Activated CD4-positive, alpha-beta T cell treated with anti-CD3 and anti-CD28 coated beads, Interleukin-2, amount 10 ng/mL, durations not matched to agents 7 days and 5 days (primary cell): Measurements from ENCODE around the gene OR2G3. TPM values are rescaled to one million over a fixed set of nuclear protein-coding genes. Genes with fewer than 3 reads are reported as not detected.

Experiments
- CTCF ChIA-PET: fragments of 350-600 bp; sonication (Branson Sonifier 250); formaldehyde crosslinking; loops from one replicate; lab custom pipeline; 2021; ENCODE audit warnings: antibody characterized with exemption; lab: Charles Lee
- POLR2A ChIA-PET: fragments of 350-600 bp; sonication (Branson Sonifier 250); formaldehyde crosslinking; loops from one replicate; lab custom pipeline; 2021; ENCODE audit warnings: antibody characterized with exemption; lab: Charles Lee
- DNase-seq: peaks from one replicate; pipeline ENCODE4 v3.0.0-alpha.2; 2020
- H3K27ac Mint-ChIP-seq: one replicate; pipeline ENCODE4 v1.8.0; 2021; ENCODE audit warnings: mild to moderate bottlenecking, moderate library complexity, mixed read lengths
- H3K27me3 Mint-ChIP-seq: one replicate; pipeline ENCODE4 v1.8.0; 2021; ENCODE audit warnings: mixed read lengths
- H3K36me3 Mint-ChIP-seq: one replicate; pipeline ENCODE4 v1.8.0; 2021; ENCODE audit warnings: low read depth, mixed read lengths
- H3K4me1 Mint-ChIP-seq: one replicate; pipeline ENCODE4 v1.8.0; 2021; ENCODE audit warnings: mixed read lengths
- H3K4me3 Mint-ChIP-seq: one replicate; pipeline ENCODE4 v1.8.0; 2021; ENCODE audit warnings: mild to moderate bottlenecking, moderate library complexity, mixed read lengths
- H3K9me3 Mint-ChIP-seq: one replicate; pipeline ENCODE4 v1.8.0; 2021; ENCODE audit warnings: mixed read lengths
- total RNA-seq, 2 experiments: library from RNA; stranded (reverse); gene quantifications; one replicate each; pipeline ENCODE4 v1.2.3, GENCODE V29; 2021

OR2G3 gene
- total RNA-seq, 2 experiments from 2014 or later, result not detected

- Mint-ChIP-seq H3K27me3 (peaks cover 13% of the 10 kb centered on the region), H3K4me3 (no peak overlapping the region), H3K27ac (no peak overlapping the region), H3K9me3 (peaks cover 5% of the 10 kb centered on the region), H3K36me3 (no peaks in the 10 kb centered on the region), H3K4me1 (peaks cover 1% of the 10 kb centered on the region)
- ChIA-PET CTCF (no interaction called here), POLR2A (no interaction called here)
- DNase-seq, result no peak
Measured at GRCh38 chr1:247638781-247639180, 33.4 kb downstream of the OR2G3 start.

GRCh38 chr1:247639381-247639981 lies 34.1 kb downstream of the OR2G3 start:
- no peak overlapping the region for H3K27ac Mint-ChIP-seq
- peak; percentile 21 for DNase-seq
- H3K4me3 Mint-ChIP-seq, result no peak overlapping the region
- CTCF ChIA-PET, result no interaction called here
- H3K27me3 Mint-ChIP-seq, result peaks cover 13% of the 10 kb centered on the region
- POLR2A ChIA-PET, result no interaction called here
- peaks cover 5% of the 10 kb centered on the region for H3K9me3 Mint-ChIP-seq
- H3K4me1 Mint-ChIP-seq, result peaks cover 1% of the 10 kb centered on the region
- no peaks in the 10 kb centered on the region for H3K36me3 Mint-ChIP-seq

DNA sequence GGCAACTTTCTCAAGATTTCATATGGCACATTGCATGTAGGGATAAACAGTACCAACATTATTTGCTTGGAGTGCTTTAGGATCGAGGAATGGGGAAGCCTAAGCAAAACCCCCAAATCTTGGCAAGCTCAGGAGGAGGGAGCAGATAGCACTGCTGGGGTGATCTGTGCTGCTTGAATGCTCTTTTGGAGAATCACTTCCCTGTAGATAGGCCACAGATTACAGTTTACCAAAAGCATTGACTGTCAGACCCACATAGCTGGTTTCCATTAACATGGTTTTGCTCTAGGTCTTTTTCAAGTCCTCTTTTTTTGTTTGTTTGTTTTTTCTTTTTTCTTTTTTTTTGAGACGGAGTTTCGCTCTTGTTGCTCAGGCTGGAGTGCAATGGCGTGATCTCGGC lies 37.4 kb downstream of the OR2G3 start:
- H3K27ac Mint-ChIP-seq, result no peak overlapping the region
- H3K27me3 Mint-ChIP-seq, result peaks cover 13% of the 10 kb centered on the region
- H3K4me1 Mint-ChIP-seq, result peaks cover 1% of the 10 kb centered on the region
- ChIA-PET POLR2A (no interaction called here), CTCF (no interaction called here)
- H3K4me3 Mint-ChIP-seq, result no peak overlapping the region
- no peak for DNase-seq
- H3K9me3 Mint-ChIP-seq, result peaks cover 3% of the 10 kb centered on the region
- no peaks in the 10 kb centered on the region for H3K36me3 Mint-ChIP-seq

GRCh38 chr1:247646867-247647266 lies 41.5 kb downstream of the OR2G3 start:
- no peaks in the 10 kb centered on the region for H3K36me3 Mint-ChIP-seq
- no peak overlapping the region for H3K4me3 Mint-ChIP-seq
- H3K4me1 Mint-ChIP-seq, result no peaks in the 10 kb centered on the region
- POLR2A ChIA-PET, result no interaction called here
- no peaks in the 10 kb centered on the region for H3K27me3 Mint-ChIP-seq
- H3K27ac Mint-ChIP-seq, result no peak overlapping the region
- no peak for DNase-seq
- CTCF ChIA-PET, result no interaction called here
- no peaks in the 10 kb centered on the region for H3K9me3 Mint-ChIP-seq

DNA sequence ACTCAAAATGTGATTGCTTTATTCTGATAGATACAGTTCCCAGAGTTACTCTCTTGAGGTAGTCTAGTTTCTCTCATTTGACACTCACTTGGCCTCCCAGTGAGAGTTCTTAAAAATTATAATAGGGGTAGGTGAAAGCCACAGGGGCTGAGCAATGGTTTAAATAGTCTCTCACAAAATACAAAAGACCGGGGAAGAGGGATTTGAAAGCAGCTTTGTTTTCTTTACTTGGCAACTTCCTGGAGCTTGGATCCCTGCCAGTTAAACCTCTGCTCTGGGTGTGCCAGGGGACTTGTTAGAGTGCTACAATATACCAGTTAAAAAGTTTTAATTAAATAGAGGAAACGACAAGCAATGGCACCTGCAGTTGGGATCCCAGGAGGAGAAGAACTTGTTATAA lies 42.5 kb downstream of the OR2G3 start:
- H3K4me1 Mint-ChIP-seq, result no peaks in the 10 kb centered on the region
- no peak overlapping the region for H3K4me3 Mint-ChIP-seq
- no peak for DNase-seq
- CTCF ChIA-PET, result no interaction called here
- no peaks in the 10 kb centered on the region for H3K9me3 Mint-ChIP-seq
- POLR2A ChIA-PET, result no interaction called here
- no peaks in the 10 kb centered on the region for H3K36me3 Mint-ChIP-seq
- no peaks in the 10 kb centered on the region for H3K27me3 Mint-ChIP-seq
- no peak overlapping the region for H3K27ac Mint-ChIP-seq

DNA sequence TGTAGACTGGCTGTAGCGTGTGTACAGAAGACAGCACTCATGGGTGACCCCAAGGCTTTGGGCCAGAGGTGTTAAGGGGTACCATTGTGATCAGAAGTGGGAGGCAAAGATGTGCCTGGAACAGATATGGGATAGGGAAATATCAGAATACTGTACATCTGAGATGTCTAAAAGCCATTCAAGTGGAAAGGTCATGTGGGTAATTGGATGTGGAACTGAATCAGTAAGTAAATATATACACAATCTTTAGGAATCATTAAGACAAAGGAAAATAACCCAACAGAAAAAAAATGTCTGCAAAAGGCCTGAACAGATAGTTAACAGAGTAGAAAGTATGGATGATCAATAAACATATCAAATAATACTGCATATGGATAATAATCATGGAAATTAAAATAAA lies 47.7 kb downstream of the OR2G3 start:
- Mint-ChIP-seq H3K27me3 (no peaks in the 10 kb centered on the region), H3K9me3 (no peaks in the 10 kb centered on the region), H3K4me1 (no peaks in the 10 kb centered on the region), H3K36me3 (no peaks in the 10 kb centered on the region), H3K27ac (no peak overlapping the region), H3K4me3 (no peak overlapping the region)
- ChIA-PET POLR2A (no interaction called here), CTCF (no interaction called here)
- DNase-seq, result no peak

Other genes with a start within 250 kb of the OR2G3 start
- gene NLRP3, start 189.4 kb upstream of the OR2G3 start, total RNA-seq, result 1 to 10 TPM; 1.4 to 2.5 TPM
- gene OR2B11, start 147.5 kb upstream of the OR2G3 start, total RNA-seq, result not detected
- not detected for gene OR2C3, start 69.1 kb upstream of the OR2G3 start, total RNA-seq
- not detected for gene GCSAML, start 56.5 kb upstream of the OR2G3 start, total RNA-seq
- not detected for gene OR2G2, start 17.2 kb upstream of the OR2G3 start, total RNA-seq
- gene OR13G1, start 74.2 kb downstream of the OR2G3 start, total RNA-seq, result not detected
- not detected for gene OR6F1, start 111.1 kb downstream of the OR2G3 start, total RNA-seq
- gene OR14K1, start 133.0 kb downstream of the OR2G3 start, total RNA-seq, result not detected
- not detected for gene OR14A2, start 142.6 kb downstream of the OR2G3 start, total RNA-seq
- not detected for gene OR1C1, start 155.0 kb downstream of the OR2G3 start, total RNA-seq
- gene OR14A16, start 218.5 kb downstream of the OR2G3 start, total RNA-seq, result not detected
- not detected for gene OR11L1, start 236.3 kb downstream of the OR2G3 start, total RNA-seq